HepG2 (cell line): ENCODE results near the gene AKR1C2. TPM values are rescaled to one million over a fixed set of nuclear protein-coding genes. Genes with fewer than 3 reads are reported as not detected.
"Not testable (repeated sequence)": the region's sequence is repeated elsewhere in the genome, so short reads cannot be mapped to it uniquely, and the experiment has no call there.

ENCODE experiments used
- ATAC-seq: fragments of 200-7000 bp; cut with Tn5 transposase; 3 replicates; pipeline ENCODE4 v1.9.1; 2020; ENCODE audit warnings: mild to moderate bottlenecking, moderate library complexity
- BruUV-seq: library from RNA; stranded (reverse); fragments of 400-500 nt; replicated peaks from 2 replicates; lab custom pipeline; 2021; lab: Mats Ljungman, UMichigan
- CTCF ChIA-PET: fragments of 300-600 bp; formaldehyde crosslinking; extraction: SDS; loops from one replicate; lab custom pipeline; 2021; ENCODE audit warnings: low total read pairs, inconsistent platforms, low intra/inter-chr PET ratio; lab: Yijun Ruan, JAX
- POLR2A ChIA-PET: fragments of 350-600 bp; sonication (Branson Sonifier 250); formaldehyde crosslinking; loops from one replicate; lab custom pipeline; 2020; ENCODE audit warnings: antibody characterized with exemption, inconsistent platforms; lab: Yijun Ruan, JAX
- DNase-seq: peaks from one replicate; pipeline ENCODE4 v3.0.0-alpha.2; 2015; ENCODE audit warnings: low spot score
- FAIRE-seq: peaks from 3 replicates; lab custom pipeline; 2011; peaks lifted over from hg19 to GRCh38; lab: Jason Lieb, UNC
- H2AFZ ChIP-seq: one replicate; pipeline ENCODE4 v1.6.1; 2011; ENCODE audit warnings: low read length, inconsistent platforms
- H3K27ac ChIP-seq: fragments of 300-600 bp; 3 replicates; pipeline ENCODE4 v1.8.0; 2011; ENCODE audit warnings: mixed run types, mild to moderate bottlenecking, mixed read lengths, low read length, inconsistent platforms; ENCODE audit not compliant: insufficient read depth; ENCODE audit errors: extremely low read length
- H3K27me3 ChIP-seq, 2 experiments: fragments of 200-600 bp in 1 of 2; 2 replicates in 1 of 2; 3 replicates in 1 of 2; pipeline versions ENCODE4 v1.6.0 to v1.8.0; 2011; ENCODE audit warnings: low read length in 2 of 2, mild to moderate bottlenecking in 2 of 2, moderate library complexity in 2 of 2, inconsistent platforms in 1 of 2; ENCODE audit not compliant: insufficient read depth in 2 of 2, control insufficient read depth in 1 of 2
- H3K36me3 ChIP-seq, 2 experiments: fragments of 200-600 bp in 1 of 2; replicated peaks in 1 of 2; 2 replicates in 1 of 2; 3 replicates in 1 of 2; pipeline versions ENCODE4 v1.5.1 to v1.8.0; 2011; ENCODE audit warnings: low read length in 2 of 2, inconsistent platforms in 1 of 2; ENCODE audit not compliant: insufficient read depth in 2 of 2, control insufficient read depth in 1 of 2
- H3K4me1 ChIP-seq: 2 replicates; pipeline ENCODE4 v1.5.1; 2012; ENCODE audit warnings: low read length, inconsistent platforms; ENCODE audit not compliant: insufficient read depth
- H3K4me2 ChIP-seq: 2 replicates; pipeline ENCODE4 v1.6.0; 2011; ENCODE audit warnings: low read depth, low read length, inconsistent platforms
- H3K4me3 ChIP-seq, 3 experiments: fragments of 200-600 bp in 1 of 3; sonication (generic), shearing (Covaris generic) in 1 of 3; replicated peaks in 1 of 3; 2 replicates each; pipeline ENCODE4 v1.5.1; 2011 to 2016; ENCODE audit warnings: low read length in 3 of 3, inconsistent platforms in 2 of 3, low read depth in 2 of 3, mild to moderate bottlenecking in 2 of 3, control low read depth in 1 of 3, mixed read lengths in 1 of 3; ENCODE audit not compliant: insufficient read depth in 1 of 3
- H3K79me2 ChIP-seq: one replicate; pipeline ENCODE4 v1.6.1; 2011; ENCODE audit warnings: low read length, inconsistent platforms; ENCODE audit not compliant: insufficient read depth
- H3K9ac ChIP-seq: 2 replicates; pipeline ENCODE4 v1.6.0; 2011; ENCODE audit warnings: mild to moderate bottlenecking, low read depth, low read length, inconsistent platforms; ENCODE audit not compliant: insufficient read depth
- H3K9me3 ChIP-seq: 2 replicates; pipeline ENCODE4 v1.5.1; 2012; ENCODE audit warnings: mild to moderate bottlenecking, low read length
- H4K20me1 ChIP-seq: 2 replicates; pipeline ENCODE4 v1.6.0; 2011; ENCODE audit warnings: inconsistent platforms, mild to moderate bottlenecking, low read length, moderate library complexity; ENCODE audit not compliant: insufficient read depth
- GFI1 ChIP-seq: sonication (generic); formaldehyde crosslinking; IDR thresholded peaks from 2 replicates; pipeline ENCODE4 v1.5.0; 2020; ENCODE audit warnings: missing genetic modification reagents, mild to moderate bottlenecking, borderline replicate concordance
- MIXL1 ChIP-seq: IDR thresholded peaks from 2 replicates; pipeline ENCODE4 v1.6.1; 2016
- NPAS2 ChIP-seq: sonication (generic); formaldehyde crosslinking; IDR thresholded peaks from 2 replicates; pipeline ENCODE4 v1.8.0; 2022; ENCODE audit warnings: mild to moderate bottlenecking, missing genetic modification reagents, borderline replicate concordance
- POLR2AphosphoS5 ChIP-seq: IDR thresholded peaks from 2 replicates; pipeline ENCODE4 v1.6.1; 2012; ENCODE audit warnings: low read depth, low read length
- SIX1 ChIP-seq: sonication (generic); formaldehyde crosslinking; IDR thresholded peaks from 2 replicates; pipeline ENCODE4 v1.4.0; 2020; ENCODE audit warnings: missing genetic modification reagents, borderline replicate concordance
- TAF15 ChIP-seq: fragments of 200-400 bp; formaldehyde crosslinking; IDR thresholded peaks from one replicate; pipeline ENCODE4 v1.6.1; 2018; ENCODE audit warnings: mild to moderate bottlenecking, low read depth, low read length; ENCODE audit not compliant: poor library complexity, severe bottlenecking
- WGBS: methylation state at CpG from one replicate; pipeline ENCODE4 v1.1.6; 2017; ENCODE audit warnings: low lambda C conversion rate; 5-methylcytosine and 5-hydroxymethylcytosine counted together
- in situ Hi-C: cut with HindIII; loops from 2 replicates; pipeline ENCODE4 v1.10.0; 2017; ENCODE audit warnings: low pct_unique_long_range_greater_than_20kb; ENCODE audit not compliant: extremely low pct_ligation_motif_present
- intact Hi-C: fragments of 100-400 bp; cut with micrococcal nuclease; formaldehyde crosslinking; loops from one replicate; pipeline ENCODE4 v1.10.0; 2022; ENCODE audit not compliant: unreplicated experiment
- polyA plus RNA-seq, 8 experiments: library from polyadenylated mRNA; depleted of rRNA in 3 of 8; stranded (reverse) in 7 of 8; unstranded in 1 of 8; fragments of >200 nt; fragmentation: Illumina TruSeq in 4 of 8; extraction: Trizol in 4 of 8; gene quantifications; 2 replicates each; pipeline versions ENCODE4 v1.2.1 to v1.2.3, GENCODE V29; 2011 to 2016; ENCODE audit warnings: low read depth in 4 of 8, missing spikeins in 1 of 8, mixed read lengths in 1 of 8; ENCODE audit not compliant: insufficient read depth in 1 of 8
- total RNA-seq, 5 experiments: library from RNA; depleted of rRNA; stranded (reverse); fragments of >200 nt; fragmentation: Illumina TruSeq; extraction: Trizol; gene quantifications; 2 replicates each; pipeline ENCODE4 v1.2.3, GENCODE V29; 2016; ENCODE audit warnings: low read depth in 1 of 5

Gene AKR1C2
- total and polyA plus RNA-seq, 2 of the 13 experiments (the other 11 are each of a cell fraction or from before 2014, with no cell fraction given): 140 to 900 TPM

- no peak overlapping the region for H3K9ac ChIP-seq
- FAIRE-seq: no peak
- no peak for DNase-seq
- no peak for TF ChIP-seq POLR2AphosphoS5
- TF ChIP-seq TAF15: no peak
- TF ChIP-seq GFI1 (CRISPR knock-in tag): no peak
- no peak for TF ChIP-seq SIX1
- no peaks in the 10 kb centered on the region for H4K20me1 ChIP-seq
- POLR2A ChIA-PET: no interaction called here
- intact Hi-C loops (no loop called here), in situ Hi-C loops (no loop called here)
- H3K27ac ChIP-seq: no peak overlapping the region
- H3K79me2 ChIP-seq: no peaks in the 10 kb centered on the region
- CTCF ChIA-PET: no interaction called here
- BruUV-seq: no TSS peak
- H3K4me1 ChIP-seq: peaks cover 98% of the 10 kb centered on the region
- H2AFZ ChIP-seq: no peak overlapping the region
- ATAC-seq: no peak
- no peaks in the 10 kb centered on the region for H3K9me3 ChIP-seq
- H3K27me3 ChIP-seq: no peaks in the 10 kb centered on the region
- no CpG with 5 or more reads among the region's 1 CpG for WGBS
- H3K4me2 ChIP-seq: no peak overlapping the region
- no peaks in the 10 kb centered on the region for H3K36me3 ChIP-seq
- H3K4me3 ChIP-seq: no peak overlapping the region
These were observed 58.8 kb downstream of the AKR1C2 start for GRCh38 chr10:4944841-4945240.

- ChIA-PET CTCF (no interaction called here), POLR2A (no interaction called here)
- Histone ChIP-seq H2AFZ (no peak overlapping the region), H3K36me3 (no peaks in the 10 kb centered on the region), H3K27me3 (no peaks in the 10 kb centered on the region), H3K4me3 (no peak overlapping the region), H3K9ac (no peak overlapping the region), H3K9me3 (no peaks in the 10 kb centered on the region), H3K27ac (no peak overlapping the region), H4K20me1 (no peaks in the 10 kb centered on the region), H3K4me1 (peaks cover 98% of the 10 kb centered on the region), H3K4me2 (no peak overlapping the region), H3K79me2 (no peaks in the 10 kb centered on the region)
- in situ Hi-C loops: no loop called here
- DNase-seq (no peak), FAIRE-seq (no peak), ATAC-seq (no peak)
- intact Hi-C loops: no loop called here
- TF ChIP-seq MIXL1 (CRISPR knock-in tag) (no peak), NPAS2 (CRISPR knock-in tag) (no peak)
- 95% methylated on average over 2 of the region's 2 CpGs for WGBS
- BruUV-seq: no TSS peak
These were observed 59.8 kb downstream of the AKR1C2 start for GRCh38 chr10:4943821-4944220.

GRCh38 chr10:4943416-4943815 lies 60.2 kb downstream of the AKR1C2 start:
- intact Hi-C loops, DNase-seq, H3K4me2 ChIP-seq, POLR2A ChIA-PET, CTCF ChIA-PET, H3K36me3 ChIP-seq, ATAC-seq, H3K79me2 ChIP-seq, BruUV-seq, H2AFZ ChIP-seq, H3K4me3 ChIP-seq, H4K20me1 ChIP-seq, FAIRE-seq, H3K27me3 ChIP-seq, H3K9me3 ChIP-seq, H3K9ac ChIP-seq, in situ Hi-C loops: not testable (repeated sequence)
- H3K27ac ChIP-seq: peak overlapping the region; percentile 88
- peaks cover 98% of the 10 kb centered on the region for H3K4me1 ChIP-seq
